GM12873 (cell line): ENCODE data around the gene ITCH.

Source experiments
- CTCF ChIP-seq: IDR thresholded peaks from 2 replicates; pipeline ENCODE4 v1.5.1; 2012; ENCODE audit warnings: low read depth, mild to moderate bottlenecking, moderate library complexity, low read length, control low read depth; ENCODE audit not compliant: insufficient read depth; ENCODE audit errors: missing control alignments

The ITCH gene

GRCh38 chr20:34433391-34433790 is 70.3 kb downstream of the ITCH start:
- no peak for TF ChIP-seq CTCF

GRCh38 chr20:34435589-34435988 is 72.5 kb downstream of the ITCH start:
- no peak for TF ChIP-seq CTCF

DNA sequence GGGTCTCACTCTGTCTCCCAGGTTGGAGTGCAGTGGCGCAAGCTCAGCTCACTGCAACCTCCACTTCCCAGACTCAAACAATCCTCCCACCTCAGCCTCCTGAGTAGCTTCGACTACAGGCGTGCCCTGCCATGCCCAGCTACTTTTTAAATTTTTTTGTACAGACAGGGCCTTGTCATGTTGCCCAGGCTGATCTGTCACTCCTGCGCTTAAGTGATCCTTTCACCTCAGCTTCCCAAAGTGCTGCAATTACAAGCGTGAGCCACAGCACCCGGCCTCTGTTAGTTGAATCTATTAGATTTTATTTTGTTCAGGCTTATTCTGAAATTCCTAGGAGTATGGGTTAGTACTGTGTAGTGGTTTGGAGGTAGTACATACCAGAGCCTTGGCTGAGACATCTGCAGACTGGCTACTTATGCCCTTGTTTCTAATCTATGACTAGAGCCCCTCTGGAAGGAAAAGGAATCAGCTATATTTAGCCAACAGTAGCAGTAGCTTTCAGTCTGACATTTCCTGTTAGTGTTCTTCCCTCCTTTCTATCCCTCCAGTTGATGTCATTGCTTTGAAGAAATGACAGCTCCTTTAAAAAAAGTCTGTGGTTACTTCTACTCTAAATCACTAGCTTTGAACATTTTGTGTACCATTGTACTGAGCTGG is 74.4 kb downstream of the ITCH start:
- no peak for TF ChIP-seq CTCF

GRCh38 chr20:34439168-34439567 is 76.1 kb downstream of the ITCH start:
- no peak for TF ChIP-seq CTCF

DNA sequence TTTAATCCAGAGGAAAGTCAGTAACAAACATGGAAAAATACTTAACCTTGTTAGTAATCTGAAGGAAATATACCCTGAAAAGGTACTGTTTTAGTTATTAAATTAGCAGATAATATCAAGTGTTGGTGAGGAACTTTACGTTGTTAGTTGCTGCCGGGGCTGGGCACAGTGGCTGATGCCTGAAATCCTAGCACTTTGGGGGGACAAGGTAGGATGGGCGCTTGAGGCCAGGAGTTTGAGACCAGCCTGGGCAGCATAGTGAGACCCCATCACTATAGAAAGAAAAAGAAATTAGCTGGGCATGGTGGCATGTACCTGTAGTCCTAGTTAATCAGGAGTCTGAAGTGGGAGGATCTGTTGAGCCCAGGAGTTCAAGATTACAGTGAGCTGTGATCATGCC is 80.5 kb downstream of the ITCH start:
- no peak for TF ChIP-seq CTCF

GRCh38 chr20:34445177-34446065 is 82.3 kb downstream of the ITCH start:
- no peak for TF ChIP-seq CTCF

DNA sequence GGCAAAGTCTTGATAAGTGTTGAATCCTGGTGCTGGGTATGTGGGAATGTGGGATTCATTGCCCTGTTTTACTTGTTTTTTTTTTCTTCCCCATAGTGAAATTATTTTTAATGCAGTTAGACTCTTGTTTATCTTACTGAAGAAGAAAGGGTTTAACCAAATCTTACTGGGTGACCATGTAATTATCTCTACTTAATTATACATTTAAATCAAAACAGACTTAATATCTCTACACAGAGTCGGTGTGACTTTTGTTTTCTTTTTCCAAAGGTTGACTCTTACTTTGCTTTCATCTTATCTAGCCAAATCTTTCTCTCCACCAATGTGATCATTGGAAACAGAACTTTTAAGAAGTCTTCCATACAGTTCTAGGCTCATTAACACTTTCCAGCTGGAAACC is 85.4 kb downstream of the ITCH start:
- no peak for TF ChIP-seq CTCF
